Medulla oblongata (tissue), 1 donor: ENCODE results near the gene SMC3.
"Not testable (repeated sequence)": the region's sequence is repeated elsewhere in the genome, so short reads cannot be mapped to it uniquely, and the experiment has no call there.

Source experiments
- DNase-seq: peaks from one replicate; pipeline ENCODE4 v3.0.0-alpha.2; 2015; ENCODE audit errors: extremely low spot score

SMC3 gene

GRCh38 chr10:110567201-110568054, at the start of gene SMC3:
Gene SMC3 (plus strand): TSS chr10:110567695. CDS start chr10:110567817, 122 bp downstream.
- DNase-seq, result peak; percentile 95

GRCh38 chr10:110522365-110522988, 45.0 kb upstream of the SMC3 start:
- DNase-seq, result no peak

GRCh38 chr10:110523736-110524135, 43.8 kb upstream of the SMC3 start:
- DNase-seq, result no peak

- no peak for DNase-seq
Observed at GRCh38 chr10:110524179-110524858, 43.2 kb upstream of the SMC3 start.

- DNase-seq, result no peak
Observed at GRCh38 chr10:110524859-110525232, 42.6 kb upstream of the SMC3 start.

- DNase-seq, result no peak
Observed at GRCh38 chr10:110525349-110526260, 41.9 kb upstream of the SMC3 start.

- no peak for DNase-seq
Observed at GRCh38 chr10:110527731-110528171, 39.7 kb upstream of the SMC3 start.

GRCh38 chr10:110528224-110528996, 39.1 kb upstream of the SMC3 start:
- DNase-seq, result no peak

- not testable (repeated sequence) for DNase-seq
Observed at GRCh38 chr10:110528997-110529524, 38.4 kb upstream of the SMC3 start.

GRCh38 chr10:110529596-110530011, 37.9 kb upstream of the SMC3 start:
- DNase-seq, result no peak

- DNase-seq, result no peak
Observed at GRCh38 chr10:110530131-110530831, 37.2 kb upstream of the SMC3 start.

GRCh38 chr10:110531687-110532086, 35.8 kb upstream of the SMC3 start:
- DNase-seq, result no peak

GRCh38 chr10:110532628-110533027, 34.9 kb upstream of the SMC3 start:
- not testable (repeated sequence) for DNase-seq

GRCh38 chr10:110533149-110533548, 34.3 kb upstream of the SMC3 start:
- DNase-seq, result no peak

- no peak for DNase-seq
Observed at GRCh38 chr10:110534571-110534970, 32.9 kb upstream of the SMC3 start.

GRCh38 chr10:110535958-110536891, 31.3 kb upstream of the SMC3 start:
- DNase-seq, result peak; percentile 9

- DNase-seq, result no peak
Observed at GRCh38 chr10:110539091-110539490, 28.4 kb upstream of the SMC3 start.

GRCh38 chr10:110540031-110540430, 27.5 kb upstream of the SMC3 start:
- DNase-seq, result no peak
